Mucosa of descending colon (tissue), 3 donors: ENCODE data around the gene SERPINA3. TPM values are rescaled to one million over a fixed set of nuclear protein-coding genes. Genes with fewer than 3 reads are reported as not detected.
A peak's percentile ranks its signal among the peaks of the same experiment; 100 is the strongest.

ENCODE experiments used
- ATAC-seq: fragments of 200-7000 bp; cut with Tn5 transposase; one replicate; pipeline ENCODE4 v1.9.1; 2020; ENCODE audit warnings: mild to moderate bottlenecking, moderate library complexity
- DNase-seq, 3 donors: peaks; one replicate each; pipeline ENCODE4 v3.0.0-alpha.2; 2020
- H3K36me3 ChIP-seq: fragments of 200-600 bp; one replicate; pipeline ENCODE4 v1.8.0; 2021; ENCODE audit warnings: low read depth, mild to moderate bottlenecking
- H3K4me1 ChIP-seq: fragments of 200-600 bp; one replicate; pipeline ENCODE4 v1.8.0; 2021; ENCODE audit warnings: low read depth, mild to moderate bottlenecking
- H3K4me3 ChIP-seq: fragments of 200-600 bp; one replicate; pipeline ENCODE4 v1.8.0; 2021; ENCODE audit warnings: mild to moderate bottlenecking
- H3K9me3 ChIP-seq: fragments of 200-600 bp; one replicate; pipeline ENCODE4 v1.8.0; 2021; ENCODE audit warnings: mild to moderate bottlenecking
- intact Hi-C, 2 donors: fragments of 100-400 bp; cut with DNase I in 1 of 2; cut with micrococcal nuclease in 1 of 2; formaldehyde crosslinking; loops; one replicate each; pipeline versions ENCODE4 v1.11.0 to v1.11.1; 2022; cut with DNase I, micrococcal nuclease
- total RNA-seq, 3 donors: library from RNA; stranded (reverse); fragmentation: NEBNext Ultra II Directional in 2 of 3; extraction: Animal tissue kit (Norgen Biotek cat#: 25700) in 2 of 3; gene quantifications; one replicate each; pipeline versions ENCODE4 v1.2.1 to v1.2.4, GENCODE V29; 2021 to 2023
- TF ChIP-seq, protein P1 (sequence below): fragments of 200-600 bp; IDR thresholded peaks from one replicate; pipeline ENCODE4 v1.8.0; 2022; ENCODE audit warnings: antibody characterized with exemption, mild to moderate bottlenecking
- donor health status: DM: no; HTN: no; CAD: no; lungs with moderate emphysema.
- donor health status: DM: no; HTN: no; CAD: no.
- donor health status: DM: no; HTN: yes; CAD: no.

Gene SERPINA3
- total RNA-seq, 3 donors from 2014 or later = 3.1 to 43.9 (median 41.3) TPM

DNA sequence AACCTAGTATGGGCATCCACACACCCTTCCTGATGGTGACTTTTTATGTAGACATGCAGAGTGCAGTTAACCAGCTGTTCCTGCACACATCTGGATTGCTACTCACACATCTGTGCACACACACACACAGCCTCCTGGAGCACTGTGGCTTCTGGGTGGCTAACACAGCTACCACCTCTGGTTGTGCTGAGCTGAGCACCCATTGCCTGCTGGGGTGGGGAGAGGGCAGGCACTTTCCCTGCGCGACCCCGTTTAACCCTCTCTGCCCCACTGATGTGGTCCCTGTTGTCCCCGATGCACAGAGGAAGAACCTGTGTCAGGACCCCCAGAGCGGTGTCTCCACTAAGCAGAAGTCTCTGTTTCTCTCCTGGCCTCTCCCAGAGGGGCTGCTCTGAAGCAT is 14.4 kb upstream of the SERPINA3 start:
- intact Hi-C loops = no loop called here
- peaks cover 17% of the 10 kb centered on the region for H3K4me1 ChIP-seq
- TF ChIP-seq, protein P1, sequence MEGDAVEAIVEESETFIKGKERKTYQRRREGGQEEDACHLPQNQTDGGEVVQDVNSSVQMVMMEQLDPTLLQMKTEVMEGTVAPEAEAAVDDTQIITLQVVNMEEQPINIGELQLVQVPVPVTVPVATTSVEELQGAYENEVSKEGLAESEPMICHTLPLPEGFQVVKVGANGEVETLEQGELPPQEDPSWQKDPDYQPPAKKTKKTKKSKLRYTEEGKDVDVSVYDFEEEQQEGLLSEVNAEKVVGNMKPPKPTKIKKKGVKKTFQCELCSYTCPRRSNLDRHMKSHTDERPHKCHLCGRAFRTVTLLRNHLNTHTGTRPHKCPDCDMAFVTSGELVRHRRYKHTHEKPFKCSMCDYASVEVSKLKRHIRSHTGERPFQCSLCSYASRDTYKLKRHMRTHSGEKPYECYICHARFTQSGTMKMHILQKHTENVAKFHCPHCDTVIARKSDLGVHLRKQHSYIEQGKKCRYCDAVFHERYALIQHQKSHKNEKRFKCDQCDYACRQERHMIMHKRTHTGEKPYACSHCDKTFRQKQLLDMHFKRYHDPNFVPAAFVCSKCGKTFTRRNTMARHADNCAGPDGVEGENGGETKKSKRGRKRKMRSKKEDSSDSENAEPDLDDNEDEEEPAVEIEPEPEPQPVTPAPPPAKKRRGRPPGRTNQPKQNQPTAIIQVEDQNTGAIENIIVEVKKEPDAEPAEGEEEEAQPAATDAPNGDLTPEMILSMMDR = no peak
- no peaks in the 10 kb centered on the region for H3K9me3 ChIP-seq
- no peaks in the 10 kb centered on the region for H3K36me3 ChIP-seq
- no peak overlapping the region for H3K4me3 ChIP-seq
- DNase-seq = no peak
- ATAC-seq = no peak

DNA sequence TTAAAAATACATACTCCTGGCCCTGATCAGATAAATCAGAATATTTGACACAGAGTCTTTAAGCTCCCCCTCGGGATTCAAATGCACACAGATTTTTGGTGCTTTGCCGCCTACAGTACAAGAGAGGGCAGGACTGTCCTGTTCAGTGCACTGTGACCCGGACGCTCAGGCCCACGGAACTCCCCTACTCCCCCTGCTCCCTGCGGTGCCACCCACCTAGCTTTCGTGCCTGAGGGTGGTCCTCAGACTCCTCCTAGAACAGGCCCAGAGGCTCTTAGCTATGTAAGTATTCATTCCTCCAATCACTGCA is 13.7 kb upstream of the SERPINA3 start:
- DNase-seq = peak in 1 of 3 donors; percentile 29
- H3K4me1 ChIP-seq = peaks cover 17% of the 10 kb centered on the region
- intact Hi-C loops = no loop called here
- H3K9me3 ChIP-seq = no peaks in the 10 kb centered on the region
- peak; percentile 2 for ATAC-seq
- no peaks in the 10 kb centered on the region for H3K36me3 ChIP-seq
- TF ChIP-seq, protein P1 = no peak
- no peak overlapping the region for H3K4me3 ChIP-seq

DNA sequence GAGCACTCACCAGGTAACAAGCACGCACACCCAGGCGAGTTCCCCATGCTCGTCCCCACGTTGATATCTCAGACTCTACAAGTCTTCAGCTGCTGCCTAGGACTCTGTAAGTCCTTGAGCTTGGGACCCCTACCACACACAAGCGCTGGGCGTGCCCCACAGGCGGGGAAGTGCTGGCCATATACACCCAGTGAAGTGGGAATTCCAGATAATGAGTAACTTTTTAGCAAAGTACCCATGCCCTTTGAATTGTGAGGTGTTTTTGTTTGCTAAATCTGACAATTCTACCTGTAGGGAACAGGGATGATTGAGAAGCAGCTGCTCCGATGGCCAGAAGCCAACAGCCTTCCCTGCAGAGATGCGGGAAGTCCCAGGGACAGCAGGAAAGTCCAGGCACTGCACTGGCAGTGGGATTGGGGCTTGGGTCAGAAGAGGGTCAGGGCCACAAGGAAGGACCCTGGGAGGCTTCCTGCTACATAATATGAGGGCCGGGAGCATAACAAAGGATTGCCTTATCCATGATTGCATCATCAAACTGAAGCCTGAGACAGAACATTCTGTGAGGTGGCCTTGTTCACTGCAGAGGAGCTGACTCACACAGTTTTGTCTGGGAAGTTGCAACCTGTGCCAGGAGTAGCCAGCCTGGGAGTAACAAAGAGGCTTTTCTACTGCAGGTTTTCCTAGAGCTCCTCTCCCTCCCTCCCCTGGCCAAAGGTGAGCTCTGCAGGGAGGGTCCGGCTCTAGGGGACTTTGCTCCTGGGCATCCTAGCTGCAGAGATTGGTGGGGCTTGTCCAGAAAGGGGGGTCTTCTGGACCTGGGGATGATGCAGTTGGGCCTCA is 13.2 kb upstream of the SERPINA3 start:
- ATAC-seq = peak; percentile 84
- intact Hi-C loops = no loop called here
- TF ChIP-seq, protein P1 = no peak
- H3K36me3 ChIP-seq = no peaks in the 10 kb centered on the region
- no peak overlapping the region for H3K4me3 ChIP-seq
- no peaks in the 10 kb centered on the region for H3K9me3 ChIP-seq
- peaks cover 17% of the 10 kb centered on the region for H3K4me1 ChIP-seq
- peak; percentile 41 to 85 (median 57) for DNase-seq

DNA sequence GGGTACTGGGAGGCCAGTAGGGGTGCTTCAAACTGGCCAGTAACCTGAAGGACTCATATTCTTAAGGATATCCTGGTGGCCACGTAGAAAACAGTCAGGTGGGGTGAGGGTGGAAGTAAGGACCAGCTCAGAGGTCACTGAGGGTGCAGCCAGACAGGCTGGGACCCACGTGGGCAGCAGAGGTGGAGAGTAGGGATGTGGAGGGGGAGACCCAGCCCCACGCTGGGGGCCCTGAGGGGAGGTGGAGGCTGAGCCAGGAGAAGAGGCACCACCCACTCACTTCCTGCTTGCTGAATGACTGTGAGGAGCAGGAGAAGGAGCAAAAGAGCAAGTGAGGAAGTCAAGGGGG is 12.6 kb upstream of the SERPINA3 start:
- H3K9me3 ChIP-seq = no peaks in the 10 kb centered on the region
- intact Hi-C loops = no loop called here
- no peaks in the 10 kb centered on the region for H3K36me3 ChIP-seq
- ATAC-seq = peak; percentile 16
- no peak for DNase-seq
- H3K4me3 ChIP-seq = no peak overlapping the region
- peaks cover 17% of the 10 kb centered on the region for H3K4me1 ChIP-seq
- TF ChIP-seq, protein P1 = no peak

DNA sequence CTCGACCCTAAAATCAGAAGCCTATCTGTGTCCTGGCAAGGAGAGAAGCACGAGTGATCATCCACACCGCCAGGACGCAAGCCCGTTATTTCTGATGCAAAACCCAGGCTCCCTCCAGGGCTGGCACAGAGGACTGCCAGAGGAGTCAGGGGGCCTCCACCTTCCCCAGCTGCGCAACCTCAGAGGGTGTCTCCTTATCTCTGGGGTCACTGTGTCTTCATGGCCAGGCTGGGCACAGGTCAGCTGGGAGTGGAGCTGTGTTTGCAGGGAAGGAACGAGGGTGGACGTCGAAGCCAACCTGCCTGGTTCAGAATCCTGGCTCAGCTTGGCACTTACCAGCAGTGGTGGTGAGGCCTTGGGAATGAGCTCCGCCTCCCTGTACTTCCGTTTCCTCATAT is 12.0 kb upstream of the SERPINA3 start:
- intact Hi-C loops = no loop called here
- no peak for ATAC-seq
- Histone ChIP-seq H3K4me1 (peaks cover 17% of the 10 kb centered on the region), H3K9me3 (no peaks in the 10 kb centered on the region), H3K36me3 (no peaks in the 10 kb centered on the region), H3K4me3 (no peak overlapping the region)
- TF ChIP-seq, protein P1 = no peak
- no peak for DNase-seq
